HepG2 (cell line): ENCODE data around the gene SEMA3E.

ENCODE experiments used
- CTCF ChIP-seq: sonication (generic); formaldehyde crosslinking; IDR thresholded peaks from 2 replicates; pipeline ENCODE4 v1.5.0; 2020; ENCODE audit warnings: mild to moderate bottlenecking, missing genetic modification reagents, moderate library complexity
- NR2F2 ChIP-seq: IDR thresholded peaks from 2 replicates; pipeline ENCODE4 v1.6.1; 2012; ENCODE audit warnings: low read depth, inconsistent platforms, borderline replicate concordance
- PATZ1 ChIP-seq: sonication (generic); formaldehyde crosslinking; IDR thresholded peaks from 2 replicates; pipeline ENCODE4 v1.4.0; 2020; ENCODE audit warnings: missing genetic modification reagents
- POLR2AphosphoS5 ChIP-seq: IDR thresholded peaks from 2 replicates; pipeline ENCODE4 v1.6.1; 2012; ENCODE audit warnings: low read depth, low read length
- RNF2 ChIP-seq: fragments of 450-650 bp; conservative IDR thresholded peaks from 2 replicates; pipeline ENCODE4 v1.6.1; 2016; ENCODE audit warnings: low read depth
- RNF219 ChIP-seq: sonication (generic); formaldehyde crosslinking; IDR thresholded peaks from 2 replicates; pipeline ENCODE4 v1.5.0; 2020; ENCODE audit warnings: mild to moderate bottlenecking, missing genetic modification reagents
- SAFB2 ChIP-seq: sonication (generic); formaldehyde crosslinking; IDR thresholded peaks from 2 replicates; pipeline ENCODE4 v1.5.1; 2020; ENCODE audit warnings: missing genetic modification reagents, low read depth, mild to moderate bottlenecking, borderline replicate concordance
- SRSF1 ChIP-seq: fragments of 200-400 bp; formaldehyde crosslinking; optimal IDR thresholded peaks from 2 replicates; pipeline ENCODE3; 2017; ENCODE audit warnings: mild to moderate bottlenecking, low read depth, low read length, moderate library complexity
- ZFP36L2 ChIP-seq: sonication (generic); formaldehyde crosslinking; IDR thresholded peaks from 2 replicates; pipeline ENCODE4 v1.4.0; 2020; ENCODE audit warnings: missing genetic modification reagents
- ZKSCAN8 ChIP-seq: IDR thresholded peaks from 2 replicates; pipeline ENCODE4 v1.6.1; 2016; ENCODE audit warnings: borderline replicate concordance, missing genetic modification reagents, missing compliant biosample characterization
- ZNF274 ChIP-seq: sonication (generic); formaldehyde crosslinking; IDR thresholded peaks from 2 replicates; pipeline ENCODE4 v1.5.1; 2020; ENCODE audit warnings: mild to moderate bottlenecking, missing genetic modification reagents
- ZNF660 ChIP-seq: sonication (generic); formaldehyde crosslinking; IDR thresholded peaks from 2 replicates; pipeline ENCODE4 v1.5.1; 2020; ENCODE audit warnings: mild to moderate bottlenecking, low read depth, missing genetic modification reagents, borderline replicate concordance
- ZNF703 ChIP-seq: sonication (generic); formaldehyde crosslinking; IDR thresholded peaks from 2 replicates; pipeline ENCODE4 v1.5.1; 2020; ENCODE audit warnings: missing genetic modification reagents, mild to moderate bottlenecking, moderate library complexity, borderline replicate concordance
- TF ChIP-seq, protein P1 (sequence below): sonication (generic); formaldehyde crosslinking; IDR thresholded peaks from 2 replicates; pipeline ENCODE4 v1.4.0; 2020; ENCODE audit warnings: missing genetic modification reagents

DNA sequence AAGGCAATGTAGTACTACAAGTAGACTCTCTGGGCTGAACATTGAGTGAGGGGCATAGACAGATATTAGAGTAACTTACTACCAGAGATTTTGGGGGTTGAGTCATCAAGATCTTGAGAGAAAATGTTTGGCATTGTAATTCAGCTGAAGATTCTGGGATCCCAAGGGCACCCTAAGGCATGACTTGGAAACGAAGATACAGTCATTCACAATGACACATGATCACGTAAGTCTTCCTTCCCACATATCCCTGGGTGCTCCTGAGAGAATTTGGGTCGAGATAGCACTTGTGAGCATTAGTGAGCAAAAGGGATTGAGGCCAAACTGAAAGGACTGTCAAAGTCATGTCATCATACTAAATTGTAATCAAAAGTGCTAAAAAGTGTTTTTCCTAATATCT lies 293.8 kb downstream of the SEMA3E start:
- TF ChIP-seq SRSF1 (no peak), ZKSCAN8 (no peak), CTCF (CRISPR knock-in tag) (no peak), ZNF274 (CRISPR knock-in tag) (no peak), RNF219 (CRISPR knock-in tag) (no peak), ZNF660 (CRISPR knock-in tag) (no peak), POLR2AphosphoS5 (no peak), RNF2 (no peak), ZNF703 (CRISPR knock-in tag) (no peak), SAFB2 (CRISPR knock-in tag) (no peak), ZFP36L2 (CRISPR knock-in tag) (no peak), NR2F2 (no peak), PATZ1 (CRISPR knock-in tag) (no peak)
- TF ChIP-seq, protein P1, sequence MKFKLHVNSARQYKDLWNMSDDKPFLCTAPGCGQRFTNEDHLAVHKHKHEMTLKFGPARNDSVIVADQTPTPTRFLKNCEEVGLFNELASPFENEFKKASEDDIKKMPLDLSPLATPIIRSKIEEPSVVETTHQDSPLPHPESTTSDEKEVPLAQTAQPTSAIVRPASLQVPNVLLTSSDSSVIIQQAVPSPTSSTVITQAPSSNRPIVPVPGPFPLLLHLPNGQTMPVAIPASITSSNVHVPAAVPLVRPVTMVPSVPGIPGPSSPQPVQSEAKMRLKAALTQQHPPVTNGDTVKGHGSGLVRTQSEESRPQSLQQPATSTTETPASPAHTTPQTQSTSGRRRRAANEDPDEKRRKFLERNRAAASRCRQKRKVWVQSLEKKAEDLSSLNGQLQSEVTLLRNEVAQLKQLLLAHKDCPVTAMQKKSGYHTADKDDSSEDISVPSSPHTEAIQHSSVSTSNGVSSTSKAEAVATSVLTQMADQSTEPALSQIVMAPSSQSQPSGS (CRISPR knock-in tag) = no peak
